ENCODE results near the gene CDPF1. TPM values are rescaled to one million over a fixed set of nuclear protein-coding genes. Genes with fewer than 3 reads are reported as not detected.

Gene CDPF1
- total and polyA plus RNA-seq, 2 donors (not counting 3 experiments of a cell fraction or from before 2014, with no cell fraction given): 9.7 to 9.9 TPM

- BruUV-seq (replicated peaks): no TSS peak
- TF ChIP-seq CTCF (IDR thresholded peaks at IDR 0.05; ENCODE audit: extremely low read depth in 1 of 2, insufficient read depth in 1 of 2, low read depth in 1 of 2, low read length in 2 of 2) (no peak), EZH2 (IDR thresholded peaks at IDR 0.05; ENCODE audit: borderline replicate concordance, low read depth, low read length, severe bottlenecking) (no peak), MAX (IDR thresholded peaks at IDR 0.05; ENCODE audit: insufficient read depth, insufficient read length) (no peak), POLR2AphosphoS5 (IDR thresholded peaks at IDR 0.05; ENCODE audit: insufficient read depth, low read depth, low read length) (no peak), GATA2 (IDR thresholded peaks at IDR 0.05; ENCODE audit: insufficient read depth, insufficient read length, low read depth, low read length) (no peak), JUN (IDR thresholded peaks at IDR 0.05; ENCODE audit: borderline replicate concordance, insufficient read depth, insufficient read length, low read depth) (no peak), MYC (IDR thresholded peaks at IDR 0.05; ENCODE audit: low read depth, low read length) (no peak), POLR2A (IDR thresholded peaks at IDR 0.05; ENCODE audit: low read depth, low read length) (no peak), FOS (IDR thresholded peaks at IDR 0.05; ENCODE audit: borderline replicate concordance, insufficient read depth, low read length) (no peak)
- dilution Hi-C loops (cut with MboI; ENCODE audit: extremely low pct_ligation_motif_present, low sequenced_read_pairs): no loop called here
- Histone ChIP-seq H3K9me3 (replicated peaks; ENCODE audit: control insufficient read depth, insufficient read depth, low read length) (no peaks in the 10 kb centered on the region), H2AFZ (ENCODE audit: low read depth, low read length) (no peak overlapping the region), H3K4me2 (ENCODE audit: insufficient read depth, low read length) (no peak overlapping the region), H3K4me3 (replicated peaks in 1 of 3; ENCODE audit: insufficient read depth in 1 of 3, low read depth in 1 of 3, low read length in 3 of 3) (no peak overlapping the region), H3K4me1 (ENCODE audit: control insufficient read depth, extremely low read depth, insufficient read depth, low read length) (peaks cover 23% of the 10 kb centered on the region), H3K27ac (ENCODE audit: insufficient read depth, low read depth, low read length) (no peak overlapping the region), H4K20me1 (replicated peaks; ENCODE audit: control insufficient read depth, extremely low read depth, insufficient read depth, low read length) (no peaks in the 10 kb centered on the region), H3K79me2 (ENCODE audit: control insufficient read depth, insufficient read depth, low read length) (peaks cover 3% of the 10 kb centered on the region), H3K36me3 (ENCODE audit: control insufficient read depth in 2 of 2, extremely low read depth in 1 of 2, insufficient read depth in 2 of 2, low read length in 2 of 2) (peaks cover 0 to 8% of the 10 kb centered on the region in 2 experiments), H3K9me1 (replicated peaks; ENCODE audit: control insufficient read depth, extremely low read depth, insufficient read depth, low read length) (no peaks in the 10 kb centered on the region), H3K9ac (replicated peaks; ENCODE audit: extremely low read depth, insufficient read depth, low read length) (no peak overlapping the region), H3K27me3 (ENCODE audit: control insufficient read depth in 2 of 2, insufficient read depth in 2 of 2, low read length in 2 of 2) (no peaks in the 10 kb centered on the region)
- ChIA-PET POLR2A (no interaction called here), CTCF (no interaction called here)
- intact Hi-C loops (cut with micrococcal nuclease): no loop called here
- FAIRE-seq: no peak
- no peak for DNase-seq (ENCODE audit: low read depth, low spot score)
Observed at GRCh38 chr22:46292173-46292572, 42.1 kb upstream of the CDPF1 start.

All from endothelial cell of umbilical vein (primary cell).